ENCODE measurements around the gene KDM4D.
"Not testable (repeated sequence)": the region's sequence is repeated elsewhere in the genome, so short reads cannot be mapped to it uniquely, and the experiment has no call there.

KDM4D gene

DNA sequence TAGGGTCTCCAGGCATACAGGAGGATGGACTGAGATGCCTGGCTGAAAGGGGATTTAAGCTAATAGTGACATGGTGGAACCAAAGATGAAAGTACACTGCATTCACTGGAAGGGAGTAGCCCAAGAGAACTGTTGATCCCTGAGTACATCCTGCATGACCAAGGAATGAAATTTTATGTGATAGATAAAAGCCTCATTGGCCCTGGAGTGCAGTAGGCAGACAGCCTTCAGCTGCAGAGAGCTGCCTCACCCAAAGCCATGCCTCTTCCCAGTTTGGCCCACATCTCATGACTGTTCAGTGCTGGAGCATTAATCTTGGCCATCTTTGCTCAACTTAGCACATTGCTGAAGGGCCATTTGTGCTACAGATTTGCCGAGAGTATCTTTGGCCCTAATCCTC lies 59.5 kb downstream of the KDM4D start:
- no peak for DNase-seq (ENCODE audit: low read depth in 2 of 2)

DNA sequence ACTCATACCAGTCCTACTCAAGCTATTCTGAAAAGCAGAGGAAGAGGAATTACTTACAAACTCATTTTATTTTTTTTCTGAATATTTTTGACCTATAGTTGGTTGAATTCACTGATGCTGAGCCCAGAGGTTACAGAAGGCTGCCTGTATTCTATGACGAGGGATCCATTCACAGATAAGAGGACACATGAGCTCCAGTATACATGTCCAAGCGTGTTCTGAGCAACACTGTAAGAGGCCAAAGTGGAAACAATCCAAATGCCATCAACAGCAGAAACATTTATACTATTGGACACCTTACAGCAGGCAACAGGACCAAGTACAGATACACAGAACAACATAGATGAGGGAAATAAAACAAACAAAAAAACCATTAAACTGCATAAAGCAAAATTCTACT lies 61.8 kb downstream of the KDM4D start:
- DNase-seq (ENCODE audit: low read depth in 2 of 2), result no peak

DNA sequence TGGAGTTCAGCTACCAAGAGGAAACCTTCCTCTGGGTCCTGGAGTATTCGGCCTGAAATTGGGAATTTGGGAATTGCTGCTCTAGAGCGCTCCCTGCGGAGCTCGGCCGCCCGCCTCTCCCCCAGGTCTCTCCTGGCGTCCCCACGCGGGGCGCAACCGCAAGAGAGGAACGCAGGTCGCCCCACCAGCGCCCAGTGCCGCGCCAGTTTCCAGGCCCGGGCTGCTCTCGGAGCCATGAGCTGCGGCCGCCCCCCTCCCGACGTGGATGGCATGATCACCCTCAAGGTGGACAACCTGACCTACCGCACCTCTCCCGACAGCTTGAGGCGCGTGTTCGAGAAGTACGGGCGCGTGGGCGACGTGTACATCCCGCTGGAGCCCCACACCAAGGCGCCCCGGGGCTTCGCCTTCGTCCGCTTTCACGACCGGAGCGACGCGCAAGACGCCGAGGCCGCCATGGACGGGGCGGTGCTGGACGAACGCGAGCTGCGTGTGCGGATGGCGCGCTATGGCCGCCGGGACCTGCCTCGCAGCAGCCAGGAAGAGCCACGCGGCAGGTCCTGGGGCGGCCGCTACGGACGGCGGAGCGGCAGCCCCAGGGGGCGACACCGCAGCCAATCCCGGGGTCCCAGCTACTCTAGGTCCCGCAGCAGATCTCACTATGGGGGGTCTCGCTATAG lies 64.0 kb downstream of the KDM4D start:
- not testable (repeated sequence) for DNase-seq (ENCODE audit: low read depth in 2 of 2)

DNA sequence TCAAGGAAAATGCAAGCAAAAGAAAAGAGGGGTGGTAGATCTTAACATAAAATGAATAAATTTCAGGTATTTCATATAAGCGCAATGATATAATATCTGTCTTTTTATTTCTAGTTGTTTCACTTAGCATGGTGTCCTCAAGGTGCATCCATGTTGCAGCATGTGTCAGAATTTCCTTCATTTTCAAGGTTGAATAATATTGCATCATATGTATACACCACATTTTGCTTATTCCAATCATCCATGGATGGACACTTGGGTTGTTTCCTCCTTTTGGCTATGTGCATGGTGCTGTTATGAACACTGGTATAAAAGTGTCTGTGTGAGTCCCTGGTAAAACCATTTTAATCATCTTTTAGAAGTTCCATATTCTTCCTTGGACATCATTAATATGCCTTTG lies 68.7 kb downstream of the KDM4D start:
- no peak for DNase-seq (ENCODE audit: low read depth in 2 of 2)

DNA sequence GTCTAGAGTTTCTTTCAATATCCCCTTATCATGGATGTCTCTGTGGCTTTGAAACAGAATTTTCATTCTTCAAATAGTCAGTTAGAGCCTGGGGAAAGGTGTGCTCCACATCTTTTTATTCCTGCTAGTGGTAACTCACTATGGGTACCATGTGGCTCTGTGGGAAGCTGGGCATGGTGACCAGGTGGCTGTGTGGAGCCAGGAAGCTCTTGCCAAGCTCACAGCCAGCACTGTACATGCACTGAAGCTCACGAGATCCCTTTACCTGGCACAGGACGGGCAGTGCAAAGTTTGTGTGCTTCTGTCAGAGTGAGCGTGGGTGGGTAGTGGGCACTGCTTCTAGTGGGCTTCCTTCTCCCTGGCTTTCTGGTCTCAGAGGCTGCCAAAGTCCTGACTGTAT lies 69.4 kb downstream of the KDM4D start:
- no peak for DNase-seq (ENCODE audit: low read depth in 2 of 2)

DNA sequence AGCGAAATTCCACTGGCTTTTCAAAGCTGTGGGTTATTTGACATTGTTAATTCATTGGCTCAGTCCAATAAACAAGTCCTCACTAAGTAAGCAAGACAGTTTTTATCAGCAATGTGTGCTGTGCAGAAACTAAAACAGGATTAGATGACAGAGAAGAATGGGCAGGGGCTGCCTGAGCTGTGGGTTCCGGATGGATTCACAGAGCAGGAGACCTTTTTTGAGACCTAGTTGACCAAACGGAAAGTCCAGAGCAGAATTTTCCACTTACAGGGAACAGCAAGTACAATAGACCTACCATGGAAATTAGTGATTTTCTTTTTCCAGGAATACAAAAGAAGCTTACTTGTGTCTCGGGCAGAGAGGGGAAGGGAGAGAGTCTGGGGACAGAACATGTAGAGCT lies 70.5 kb downstream of the KDM4D start:
- no peak for DNase-seq (ENCODE audit: low read depth in 2 of 2)

DNA sequence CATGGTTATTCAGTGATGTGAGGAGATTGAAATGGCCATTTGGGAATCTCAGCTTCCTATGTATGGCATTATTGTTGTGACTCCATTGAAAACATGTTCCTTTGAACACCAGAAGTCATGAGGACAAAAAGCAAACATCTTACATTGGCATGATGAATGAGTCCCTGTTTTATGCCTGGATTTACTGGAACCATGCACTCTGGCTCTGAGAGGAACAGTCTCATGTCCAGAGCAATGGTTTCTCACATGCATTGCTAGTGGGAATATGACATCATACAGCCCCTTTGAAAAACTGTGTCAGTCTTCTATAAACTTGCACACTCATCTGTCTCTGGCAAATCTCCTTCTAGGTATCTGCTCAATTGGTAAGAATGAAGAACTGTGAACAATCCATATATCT lies 72.3 kb downstream of the KDM4D start:
- DNase-seq (ENCODE audit: low read depth in 2 of 2), result no peak
